Adrenal gland (tissue), 12 donors: ENCODE results near the gene ARPC2. TPM values are rescaled to one million over a fixed set of nuclear protein-coding genes. Genes with fewer than 3 reads are reported as not detected.

Experiments
- DNase-seq, 7 donors: peaks; one replicate each; pipeline ENCODE4 v3.0.0-alpha.2; 2019 to 2020
- H3K27ac ChIP-seq, 5 donors: fragments of 200-600 bp; sonication (generic) in 4 of 5; 1 replicate in 3 of 5; 2 replicates in 2 of 5; pipeline versions ENCODE4 v1.5.1 to v1.8.0; 2016 to 2020; ENCODE audit warnings: mild to moderate bottlenecking in 1 of 5
- H3K27me3 ChIP-seq: fragments of 200-600 bp; 2 replicates; pipeline ENCODE4 v1.8.0; 2021
- H3K36me3 ChIP-seq, 2 donors: fragments of 200-600 bp; replicated peaks in 1 of 2; 1 replicate in 1 of 2; 2 replicates in 1 of 2; pipeline versions ENCODE4 v1.5.1 to v1.8.0; 2018 to 2022
- H3K4me1 ChIP-seq, 2 donors: fragments of 200-600 bp; replicated peaks in 1 of 2; 1 replicate in 1 of 2; 2 replicates in 1 of 2; pipeline versions ENCODE4 v1.5.1 to v1.8.0; 2018 to 2021
- H3K4me3 ChIP-seq, 4 donors: fragments of 200-600 bp; sonication (generic) in 3 of 4; one replicate each; pipeline ENCODE4 v1.5.1; 2016 to 2018
- H3K9me3 ChIP-seq, 3 donors: fragments of 200-600 bp; sonication (generic) in 1 of 3; replicated peaks in 1 of 3; 1 replicate in 2 of 3; 2 replicates in 1 of 3; pipeline versions ENCODE4 v1.5.1 to v1.8.0; 2016 to 2021
- CTCF ChIP-seq, 6 experiments: fragments of 450-650 bp in 4 of 6; fragments of 200-600 bp in 2 of 6; sonication (generic) in 1 of 6; IDR thresholded peaks; 1 replicate in 5 of 6; 2 replicates in 1 of 6; pipeline versions ENCODE4 v1.5.1 to v1.8.0; 2016 to 2021; ENCODE audit warnings: antibody characterized with exemption in 6 of 6, mild to moderate bottlenecking in 2 of 6, moderate library complexity in 1 of 6
- POLR2A ChIP-seq, 2 donors: fragments of 450-650 bp; IDR thresholded peaks; one replicate each; pipeline ENCODE4 v1.6.1; 2017; ENCODE audit warnings: antibody characterized with exemption in 2 of 2, mild to moderate bottlenecking in 2 of 2, moderate library complexity in 1 of 2
- WGBS, 4 donors: extraction: QIAGEN DNeasy Blood & Tissue Kit in 2 of 4; methylation state at CpG; one replicate each; pipeline versions ENCODE4 v1.1.5 to v1.1.7; 2013 to 2017; 5-methylcytosine and 5-hydroxymethylcytosine counted together
- intact Hi-C, 2 donors: fragments of 100-400 bp; cut with DNase I; formaldehyde crosslinking; loops; one replicate each; pipeline versions ENCODE4 v1.14.1 to v1.15.0; 2022 to 2023
- polyA plus RNA-seq, 3 donors: library from polyadenylated mRNA; stranded (reverse); fragments of 200-250 nt in 2 of 3; fragments of 350-450 nt in 1 of 3; fragmentation: Illumina TruSeq in 1 of 3; extraction: RNeasy Lipid Tissue Mini Kit (QIAGEN cat#74804) in 1 of 3; gene quantifications; one replicate each; pipeline ENCODE4 v1.2.3, GENCODE V29; 2013 to 2014
- total RNA-seq, 9 donors: library from RNA; depleted of rRNA in 4 of 9; stranded (reverse); fragments of >200 nt in 4 of 9; fragments of 120-200 nt in 1 of 9; fragmentation: NEBNext Ultra II Directional in 1 of 9; extraction: Animal tissue kit (Norgen Biotek cat#: 25700) in 1 of 9; gene quantifications; one replicate each; pipeline versions ENCODE4 v1.1.0 to v1.2.4, GENCODE V29; 2013 to 2023
- donor health status: healthy with polysubstance abuse.
- donor health status: Bipolar disorder and iron deficiency.
- donor health status: DM: yes; HTN: yes; CAD: no.
- donor health status: DM: no; HTN: no; CAD: no.
- donor health status: DM: no; HTN: no; CAD: no.
- donor health status: DM: yes; HTN: yes; CAD: no.

The ARPC2 gene
- total and polyA plus RNA-seq, 12 donors: 93.5 to 284 (median 180) TPM

- Histone ChIP-seq H3K9me3 (no peaks in the 10 kb centered on the region), H3K4me1 (peaks cover 16 to 64% of the 10 kb centered on the region in 2 donors), H3K4me3 (no peak overlapping the region), H3K27me3 (no peaks in the 10 kb centered on the region), H3K27ac (no peak overlapping the region), H3K36me3 (peaks cover 0 to 33% of the 10 kb centered on the region in 2 donors)
- DNase-seq: no peak
- 69 to 86% (median 79%) methylated on average over 1 of the region's 1 CpG for WGBS, 4 donors
- intact Hi-C loops: no loop called here
- TF ChIP-seq CTCF (IDR thresholded peaks at IDR 0.05) (no peak), POLR2A (IDR thresholded peaks at IDR 0.05) (no peak)
Measured at GRCh38 chr2:218224186-218224585, 7.2 kb downstream of the ARPC2 start.

GRCh38 chr2:218226903-218227302 lies 9.9 kb downstream of the ARPC2 start:
- WGBS, 4 donors: 82 to 94% (median 90%) methylated on average over 3 of the region's 3 CpGs
- intact Hi-C loops: no loop called here

GRCh38 chr2:218228366-218229090 lies 11.5 kb downstream of the ARPC2 start:
- Histone ChIP-seq H3K9me3 (no peaks in the 10 kb centered on the region), H3K27me3 (no peaks in the 10 kb centered on the region), H3K4me1 (peaks cover 20 to 41% of the 10 kb centered on the region in 2 donors), H3K36me3 (peaks cover 0 to 68% of the 10 kb centered on the region in 2 donors), H3K27ac (peak overlapping the region in 4 of 5 donors; percentile 27 to 62 (median 33)), H3K4me3 (no peak overlapping the region)
- no peak for DNase-seq
- no peak for TF ChIP-seq POLR2A (IDR thresholded peaks at IDR 0.05)
- no peak for TF ChIP-seq CTCF (IDR thresholded peaks at IDR 0.05)
- WGBS, 4 donors: 87 to 89% (median 87%) methylated on average over 6 of the region's 6 CpGs
- intact Hi-C loops: no loop called here

More at GRCh38 chr2:218226903-218227302, 9.9 kb downstream of the ARPC2 start:
- Histone ChIP-seq H3K4me1 (peaks cover 20 to 57% of the 10 kb centered on the region in 2 donors), H3K9me3 (no peaks in the 10 kb centered on the region), H3K27me3 (no peaks in the 10 kb centered on the region), H3K27ac (no peak overlapping the region), H3K36me3 (peaks cover 0 to 54% of the 10 kb centered on the region in 2 donors), H3K4me3 (no peak overlapping the region)
- TF ChIP-seq POLR2A (IDR thresholded peaks at IDR 0.05): no peak
- TF ChIP-seq CTCF (IDR thresholded peaks at IDR 0.05): no peak
- DNase-seq: no peak

GRCh38 chr2:218229239-218229638 lies 12.2 kb downstream of the ARPC2 start:
- peaks cover 0 to 73% of the 10 kb centered on the region in 2 donors for H3K36me3 ChIP-seq
- intact Hi-C loops: no loop called here
- H3K27me3 ChIP-seq: no peaks in the 10 kb centered on the region
- H3K27ac ChIP-seq: peak overlapping the region in 3 of 5 donors; percentile 3 to 62 (median 27)
- peak in 1 of 7 donors; percentile 19 for DNase-seq
- no peaks in the 10 kb centered on the region for H3K9me3 ChIP-seq
- 29 to 40% (median 36%) methylated on average over 3 of the region's 3 CpGs for WGBS, 4 donors
- TF ChIP-seq POLR2A (IDR thresholded peaks at IDR 0.05) (no peak), CTCF (IDR thresholded peaks at IDR 0.05) (no peak)
- H3K4me3 ChIP-seq: no peak overlapping the region
- peaks cover 20 to 37% of the 10 kb centered on the region in 2 donors for H3K4me1 ChIP-seq
